HepG2 (cell line): ENCODE results near the gene DNAJC4. TPM values are rescaled to one million over a fixed set of nuclear protein-coding genes. Genes with fewer than 3 reads are reported as not detected.

Experiments
- AHR ChIP-seq: IDR thresholded peaks from 2 replicates; pipeline ENCODE4 v1.6.1; 2018; ENCODE audit warnings: missing genetic modification reagents, missing compliant biosample characterization
- AKAP8 ChIP-seq: sonication (generic); formaldehyde crosslinking; IDR thresholded peaks from 2 replicates; pipeline ENCODE4 v1.5.1; 2020; ENCODE audit warnings: mild to moderate bottlenecking, missing genetic modification reagents
- ARNTL ChIP-seq: sonication (generic); formaldehyde crosslinking; IDR thresholded peaks from 2 replicates; pipeline ENCODE4 v1.4.0; 2020; ENCODE audit warnings: mild to moderate bottlenecking, missing genetic modification reagents
- ATF7 ChIP-seq, 2 experiments: fragments of 450-650 bp in 1 of 2; sonication (generic) in 1 of 2; formaldehyde crosslinking in 1 of 2; IDR thresholded peaks; 2 replicates each; pipeline versions ENCODE4 v1.4.0 to v1.6.1; 2016 to 2020; ENCODE audit warnings: antibody characterized with exemption in 1 of 2, mild to moderate bottlenecking in 1 of 2, missing genetic modification reagents in 1 of 2
- CEBPB ChIP-seq: IDR thresholded peaks from 2 replicates; pipeline ENCODE4 v1.6.1; 2011; ENCODE audit warnings: low read depth, low read length, improper control_type of control experiment, borderline replicate concordance
- ETV5 ChIP-seq: IDR thresholded peaks from 2 replicates; pipeline ENCODE4 v1.6.1; 2018; ENCODE audit warnings: missing biosample characterization, missing genetic modification reagents, inconsistent platforms, borderline replicate concordance
- KLF6 ChIP-seq: IDR thresholded peaks from 2 replicates; pipeline ENCODE4 v1.8.0; 2016; ENCODE audit warnings: missing biosample characterization, missing genetic modification reagents
- NBN ChIP-seq: fragments of 450-650 bp; conservative IDR thresholded peaks from 2 replicates; pipeline ENCODE4 v1.6.1; 2017
- NFE2 ChIP-seq: sonication (generic); formaldehyde crosslinking; IDR thresholded peaks from 2 replicates; pipeline ENCODE4 v1.4.0; 2020; ENCODE audit warnings: missing genetic modification reagents
- NFYC ChIP-seq: IDR thresholded peaks from 2 replicates; pipeline ENCODE4 v1.6.1; 2016; ENCODE audit warnings: missing genetic modification reagents, missing compliant biosample characterization
- PAX8 ChIP-seq: sonication (generic); formaldehyde crosslinking; IDR thresholded peaks from 2 replicates; pipeline ENCODE4 v1.8.0; 2022; ENCODE audit warnings: mild to moderate bottlenecking, missing genetic modification reagents, borderline replicate concordance
- RARA ChIP-seq: IDR thresholded peaks from 2 replicates; pipeline ENCODE4 v1.6.1; 2016; ENCODE audit warnings: missing genetic modification reagents, missing compliant biosample characterization
- RBM22 ChIP-seq: fragments of 200-400 bp; formaldehyde crosslinking; optimal IDR thresholded peaks from 2 replicates; pipeline ENCODE3; 2017; ENCODE audit warnings: mild to moderate bottlenecking, low read length, moderate library complexity
- SKI ChIP-seq: fragments of 450-650 bp; IDR thresholded peaks from one replicate; pipeline ENCODE4 v1.6.1; 2018; ENCODE audit warnings: mild to moderate bottlenecking; ENCODE audit not compliant: partially characterized antibody
- SYNCRIP ChIP-seq: fragments of 200-400 bp; formaldehyde crosslinking; IDR thresholded peaks from 2 replicates; pipeline ENCODE4 v1.6.1; 2018; ENCODE audit warnings: mild to moderate bottlenecking, low read depth, low read length; ENCODE audit not compliant: insufficient read depth
- TAF1 ChIP-seq: sonication (generic); formaldehyde crosslinking; IDR thresholded peaks from 2 replicates; pipeline ENCODE4 v1.4.0; 2020; ENCODE audit warnings: missing genetic modification reagents
- U2AF1 ChIP-seq: fragments of 200-400 bp; formaldehyde crosslinking; optimal IDR thresholded peaks from 2 replicates; pipeline ENCODE3; 2017; ENCODE audit warnings: mild to moderate bottlenecking, low read depth, low read length
- XBP1 ChIP-seq: sonication (generic); formaldehyde crosslinking; IDR thresholded peaks from 2 replicates; pipeline ENCODE4 v1.5.0; 2020; ENCODE audit warnings: missing genetic modification reagents
- ZNF138 ChIP-seq: sonication (generic); formaldehyde crosslinking; IDR thresholded peaks from 2 replicates; pipeline ENCODE4 v1.5.0; 2020; ENCODE audit warnings: mild to moderate bottlenecking, low read depth, missing genetic modification reagents
- ZNF225 ChIP-seq: sonication (generic); formaldehyde crosslinking; IDR thresholded peaks from 2 replicates; pipeline ENCODE4 v1.4.0; 2020; ENCODE audit warnings: mild to moderate bottlenecking, missing genetic modification reagents
- ZNF382 ChIP-seq: sonication (generic); formaldehyde crosslinking; IDR thresholded peaks from 2 replicates; pipeline ENCODE4 v1.5.0; 2020; ENCODE audit warnings: missing genetic modification reagents, mild to moderate bottlenecking, borderline replicate concordance
- ZNF549 ChIP-seq: sonication (generic); formaldehyde crosslinking; IDR thresholded peaks from 2 replicates; pipeline ENCODE4 v1.5.0; 2020; ENCODE audit warnings: missing genetic modification reagents
- ZNF564 ChIP-seq: sonication (generic); formaldehyde crosslinking; IDR thresholded peaks from 2 replicates; pipeline ENCODE4 v1.8.1; 2023; ENCODE audit warnings: mild to moderate bottlenecking, missing genetic modification reagents
- ZNF574 ChIP-seq: sonication (generic); formaldehyde crosslinking; IDR thresholded peaks from 2 replicates; pipeline ENCODE4 v1.4.0; 2020; ENCODE audit warnings: missing genetic modification reagents
- ZNF644 ChIP-seq: IDR thresholded peaks from 2 replicates; pipeline ENCODE4 v1.6.1; 2016; ENCODE audit warnings: low read depth
- ZNF660 ChIP-seq: sonication (generic); formaldehyde crosslinking; IDR thresholded peaks from 2 replicates; pipeline ENCODE4 v1.5.1; 2020; ENCODE audit warnings: mild to moderate bottlenecking, low read depth, missing genetic modification reagents, borderline replicate concordance
- ZNF720 ChIP-seq: sonication (generic); formaldehyde crosslinking; IDR thresholded peaks from 2 replicates; pipeline ENCODE4 v1.4.0; 2020; ENCODE audit warnings: missing genetic modification reagents
- ZNF747 ChIP-seq: sonication (generic); formaldehyde crosslinking; IDR thresholded peaks from 2 replicates; pipeline ENCODE4 v1.8.1; 2023; ENCODE audit warnings: missing genetic modification reagents, mild to moderate bottlenecking, borderline replicate concordance
- ZNF841 ChIP-seq: sonication (generic); formaldehyde crosslinking; IDR thresholded peaks from 2 replicates; pipeline ENCODE4 v1.8.1; 2023; ENCODE audit warnings: missing genetic modification reagents, borderline replicate concordance
- ZNF883 ChIP-seq: sonication (generic); formaldehyde crosslinking; IDR thresholded peaks from 2 replicates; pipeline ENCODE4 v1.5.1; 2020; ENCODE audit warnings: mild to moderate bottlenecking, missing genetic modification reagents; ENCODE audit errors: not compliant biosample characterization
- polyA plus RNA-seq, 8 experiments: library from polyadenylated mRNA; depleted of rRNA in 3 of 8; stranded (reverse) in 7 of 8; unstranded in 1 of 8; fragments of >200 nt; fragmentation: Illumina TruSeq in 4 of 8; extraction: Trizol in 4 of 8; gene quantifications; 2 replicates each; pipeline versions ENCODE4 v1.2.1 to v1.2.3, GENCODE V29; 2011 to 2016; ENCODE audit warnings: low read depth in 4 of 8, missing spikeins in 1 of 8, mixed read lengths in 1 of 8; ENCODE audit not compliant: insufficient read depth in 1 of 8
- total RNA-seq, 5 experiments: library from RNA; depleted of rRNA; stranded (reverse); fragments of >200 nt; fragmentation: Illumina TruSeq; extraction: Trizol; gene quantifications; 2 replicates each; pipeline ENCODE4 v1.2.3, GENCODE V29; 2016; ENCODE audit warnings: low read depth in 1 of 5

The DNAJC4 gene
- total and polyA plus RNA-seq, 2 of the 13 experiments (the other 11 are each of a cell fraction or from before 2014, with no cell fraction given) = 10.3 to 60.8 TPM

- TF ChIP-seq ZNF549 (CRISPR knock-in tag) (no peak), ZNF644 (CRISPR knock-in tag) (no peak), ZNF883 (no peak), NBN (no peak), ZNF720 (CRISPR knock-in tag) (no peak), XBP1 (CRISPR knock-in tag) (no peak), ZNF574 (CRISPR knock-in tag) (peak; percentile 41; the same call in 1 of the 2 replicates), ZNF747 (CRISPR knock-in tag) (no peak), AKAP8 (CRISPR knock-in tag) (no peak), U2AF1 (no peak), ZNF841 (no peak), CEBPB (no peak), PAX8 (no peak), ZNF138 (CRISPR knock-in tag) (no peak), NFE2 (CRISPR knock-in tag) (no peak), ZNF660 (CRISPR knock-in tag) (no peak), RARA (CRISPR knock-in tag) (peak; percentile 82), ATF7 (IDR thresholded peaks at IDR 0.05) (no peak), ATF7 (CRISPR knock-in tag; IDR thresholded peaks at IDR 0.05) (0 out of 2 replicates have a peak, but pooled peaks have one; percentile 33), SKI (peak; percentile 92), ZNF564 (CRISPR knock-in tag) (no peak), NFYC (peak; percentile 27; the same call in 1 of the 2 replicates), RBM22 (no peak), TAF1 (CRISPR knock-in tag) (no peak), ARNTL (peak; percentile 78), SYNCRIP (no peak), ZNF225 (CRISPR knock-in tag) (no peak), ZNF382 (no peak), ETV5 (peak; percentile 62; the same call in 1 of the 2 replicates), KLF6 (CRISPR knock-in tag) (peak; percentile 56; the same call in 1 of the 2 replicates), AHR (CRISPR knock-in tag) (no peak)
Observed at GRCh38 chr11:64237484-64237951, 7.2 kb downstream of the DNAJC4 start (continued).
